ENCODE data around the gene TECR. TPM values are rescaled to one million over a fixed set of nuclear protein-coding genes. Genes with fewer than 3 reads are reported as not detected.
"Not testable (repeated sequence)": the region's sequence is repeated elsewhere in the genome, so short reads cannot be mapped to it uniquely, and the experiment has no call there.

TECR gene
- total RNA-seq, 1 experiment from 2014 or later, result 39.1 TPM

GRCh38 chr19:14584372-14584771 lies 55.0 kb downstream of the TECR start:
- not testable (repeated sequence) for DNase-seq (ENCODE audit: low read depth)

- peak; percentile 61 for DNase-seq (ENCODE audit: low read depth)
Observed at GRCh38 chr19:14585187-14585586, 55.8 kb downstream of the TECR start.

GRCh38 chr19:14589433-14589832 lies 60.0 kb downstream of the TECR start:
- DNase-seq (ENCODE audit: low read depth), result not testable (repeated sequence)

GRCh38 chr19:14595558-14595957 lies 66.2 kb downstream of the TECR start:
- no peak for DNase-seq (ENCODE audit: low read depth)

GRCh38 chr19:14599548-14600147 lies 70.3 kb downstream of the TECR start:
- no peak for DNase-seq (ENCODE audit: low read depth)

- no peak for DNase-seq (ENCODE audit: low read depth)
Observed at GRCh38 chr19:14603990-14604387, 74.6 kb downstream of the TECR start.

GRCh38 chr19:14606627-14607026 lies 77.2 kb downstream of the TECR start:
- DNase-seq (ENCODE audit: low read depth), result no peak

GRCh38 chr19:14611051-14611450 lies 81.7 kb downstream of the TECR start:
- no peak for DNase-seq (ENCODE audit: low read depth)

GRCh38 chr19:14612242-14612641 lies 82.8 kb downstream of the TECR start:
- not testable (repeated sequence) for DNase-seq (ENCODE audit: low read depth)

- DNase-seq (ENCODE audit: low read depth), result no peak
Observed at GRCh38 chr19:14612657-14613056, 83.3 kb downstream of the TECR start.

- not testable (repeated sequence) for DNase-seq (ENCODE audit: low read depth)
Observed at GRCh38 chr19:14613399-14614098, 84.2 kb downstream of the TECR start.

- no peak for DNase-seq (ENCODE audit: low read depth)
Observed at GRCh38 chr19:14614099-14614412, 84.7 kb downstream of the TECR start.

Other genes with a start within 250 kb of the TECR start
- gene ADGRE5, start 148.2 kb upstream of the TECR start, total RNA-seq (2014; rRNA removed; shearing (Covaris generic)), result 19.3 and 22.6 TPM in 2 replicates
- gene DDX39A, start 110.3 kb upstream of the TECR start, total RNA-seq (2014; rRNA removed; shearing (Covaris generic)), result 207 and 210 TPM in 2 replicates
- 52.6 and 59.2 TPM in 2 replicates for gene PKN1, start 96.3 kb upstream of the TECR start, total RNA-seq (2014; rRNA removed; shearing (Covaris generic))
- not detected in 2 replicates for gene PTGER1, start 54.2 kb upstream of the TECR start, total RNA-seq (2014; rRNA removed; shearing (Covaris generic))
- 71.9 and 107 TPM in 2 replicates for gene GIPC1, start 33.5 kb upstream of the TECR start, total RNA-seq (2014; rRNA removed; shearing (Covaris generic))
- gene DNAJB1, start 11.2 kb upstream of the TECR start, total RNA-seq (2014; rRNA removed; shearing (Covaris generic)), result 87.0 and 98.1 TPM in 2 replicates
- 388 and 435 TPM in 2 replicates for gene NDUFB7, start 42.5 kb downstream of the TECR start, total RNA-seq (2014; rRNA removed; shearing (Covaris generic))
- gene CLEC17A, start 53.5 kb downstream of the TECR start, total RNA-seq (2014; rRNA removed; shearing (Covaris generic)), result 0.42 TPM in 1 of 2 replicates, not detected in the other
- gene ADGRE3, start 145.2 kb downstream of the TECR start, total RNA-seq (2014; rRNA removed; shearing (Covaris generic)), result not detected in 2 replicates
- 7.1 and 14.7 TPM in 2 replicates for gene ZNF333, start 160.5 kb downstream of the TECR start, total RNA-seq (2014; rRNA removed; shearing (Covaris generic))
- 0.09 and 0.17 TPM in 2 replicates for gene ADGRE2, start 249.0 kb downstream of the TECR start, total RNA-seq (2014; rRNA removed; shearing (Covaris generic))

Measured in Daoy (cell line).